ENCODE measurements around the gene COX6B2.

The COX6B2 gene

GRCh38 chr19:55390461-55390880, 36.0 kb upstream of the COX6B2 start:
- peaks cover 31% of the 10 kb centered on the region for H3K4me1 ChIP-seq (ENCODE audit: control insufficient read depth, insufficient read depth, low read length, poor library complexity, severe bottlenecking)
- H3K27me3 ChIP-seq (replicated peaks; ENCODE audit: control insufficient read depth, insufficient read depth, low read length, poor library complexity, severe bottlenecking): no peaks in the 10 kb centered on the region
- no peak for DNase-seq
- H3K4me3 ChIP-seq (ENCODE audit: insufficient read depth, low read depth, low read length, poor library complexity, severe bottlenecking): no peak overlapping the region
- peaks cover 47% of the 10 kb centered on the region for H3K36me3 ChIP-seq (ENCODE audit: control insufficient read depth, insufficient read depth, low read length)
- H3K9me3 ChIP-seq (ENCODE audit: control insufficient read depth, low read length): no peaks in the 10 kb centered on the region
- H3K27ac ChIP-seq (ENCODE audit: insufficient read depth, low read length, poor library complexity, severe bottlenecking): no peak overlapping the region

- Histone ChIP-seq H3K27ac (ENCODE audit: insufficient read depth, low read length, poor library complexity, severe bottlenecking) (no peak overlapping the region), H3K9me3 (ENCODE audit: control insufficient read depth, low read length) (no peaks in the 10 kb centered on the region), H3K27me3 (replicated peaks; ENCODE audit: control insufficient read depth, insufficient read depth, low read length, poor library complexity, severe bottlenecking) (no peaks in the 10 kb centered on the region), H3K36me3 (ENCODE audit: control insufficient read depth, insufficient read depth, low read length) (peaks cover 47% of the 10 kb centered on the region), H3K4me1 (ENCODE audit: control insufficient read depth, insufficient read depth, low read length, poor library complexity, severe bottlenecking) (peaks cover 36% of the 10 kb centered on the region), H3K4me3 (ENCODE audit: insufficient read depth, low read depth, low read length, poor library complexity, severe bottlenecking) (no peak overlapping the region)
- DNase-seq: no peak
Observed at GRCh38 chr19:55389386-55390317, 35.1 kb upstream of the COX6B2 start.

GRCh38 chr19:55387736-55388497, 33.4 kb upstream of the COX6B2 start:
- H3K27me3 ChIP-seq (replicated peaks; ENCODE audit: control insufficient read depth, insufficient read depth, low read length, poor library complexity, severe bottlenecking): no peaks in the 10 kb centered on the region
- no peak for DNase-seq
- peaks cover 47% of the 10 kb centered on the region for H3K4me1 ChIP-seq (ENCODE audit: control insufficient read depth, insufficient read depth, low read length, poor library complexity, severe bottlenecking)
- peak overlapping the region; percentile 91 for H3K27ac ChIP-seq (ENCODE audit: insufficient read depth, low read length, poor library complexity, severe bottlenecking)
- H3K9me3 ChIP-seq (ENCODE audit: control insufficient read depth, low read length): no peaks in the 10 kb centered on the region
- H3K36me3 ChIP-seq (ENCODE audit: control insufficient read depth, insufficient read depth, low read length): peaks cover 47% of the 10 kb centered on the region
- H3K4me3 ChIP-seq (ENCODE audit: insufficient read depth, low read depth, low read length, poor library complexity, severe bottlenecking): no peak overlapping the region

- H3K27ac ChIP-seq (ENCODE audit: insufficient read depth, low read length, poor library complexity, severe bottlenecking): peak overlapping the region; percentile 91
- no peaks in the 10 kb centered on the region for H3K9me3 ChIP-seq (ENCODE audit: control insufficient read depth, low read length)
- H3K4me1 ChIP-seq (ENCODE audit: control insufficient read depth, insufficient read depth, low read length, poor library complexity, severe bottlenecking): peaks cover 50% of the 10 kb centered on the region
- DNase-seq: peak in 2 of 3 donors; percentile 9 to 29
- H3K4me3 ChIP-seq (ENCODE audit: insufficient read depth, low read depth, low read length, poor library complexity, severe bottlenecking): peak overlapping the region; percentile 79
- H3K36me3 ChIP-seq (ENCODE audit: control insufficient read depth, insufficient read depth, low read length): peaks cover 46% of the 10 kb centered on the region
- H3K27me3 ChIP-seq (replicated peaks; ENCODE audit: control insufficient read depth, insufficient read depth, low read length, poor library complexity, severe bottlenecking): no peaks in the 10 kb centered on the region
Observed at GRCh38 chr19:55386493-55386971, 32.0 kb upstream of the COX6B2 start.

- no peaks in the 10 kb centered on the region for H3K27me3 ChIP-seq (replicated peaks; ENCODE audit: control insufficient read depth, insufficient read depth, low read length, poor library complexity, severe bottlenecking)
Observed at GRCh38 chr19:55385724-55386492, 31.4 kb upstream of the COX6B2 start, which contains the start of gene RPL28. TSS of gene RPL28 (plus strand) at chr19:55385932. CDS start at chr19:55386358, 426 bp downstream.

GRCh38 chr19:55384920-55385723, 30.6 kb upstream of the COX6B2 start:
- H3K36me3 ChIP-seq (ENCODE audit: control insufficient read depth, insufficient read depth, low read length): peaks cover 34% of the 10 kb centered on the region
- H3K27ac ChIP-seq (ENCODE audit: insufficient read depth, low read length, poor library complexity, severe bottlenecking): peak overlapping the region; percentile 91
- peak overlapping the region; percentile 79 for H3K4me3 ChIP-seq (ENCODE audit: insufficient read depth, low read depth, low read length, poor library complexity, severe bottlenecking)
- peaks cover 50% of the 10 kb centered on the region for H3K4me1 ChIP-seq (ENCODE audit: control insufficient read depth, insufficient read depth, low read length, poor library complexity, severe bottlenecking)
- no peaks in the 10 kb centered on the region for H3K27me3 ChIP-seq (replicated peaks; ENCODE audit: control insufficient read depth, insufficient read depth, low read length, poor library complexity, severe bottlenecking)
- H3K9me3 ChIP-seq (ENCODE audit: control insufficient read depth, low read length): no peaks in the 10 kb centered on the region
- peak; percentile 76 to 95 (median 92) for DNase-seq

More at GRCh38 chr19:55385724-55386492, 31.4 kb upstream of the COX6B2 start, which contains the start of gene RPL28:
- H3K27ac ChIP-seq (ENCODE audit: insufficient read depth, low read length, poor library complexity, severe bottlenecking): peak within 1 kb of the TSS; percentile 91
- H3K4me1 ChIP-seq (ENCODE audit: control insufficient read depth, insufficient read depth, low read length, poor library complexity, severe bottlenecking): peaks cover 50% of the 10 kb centered on the region
- no peaks in the 10 kb centered on the region for H3K9me3 ChIP-seq (ENCODE audit: control insufficient read depth, low read length)
- peak; percentile 96 to 99 (median 97) for DNase-seq
- peak within 1 kb of the TSS; percentile 79 for H3K4me3 ChIP-seq (ENCODE audit: insufficient read depth, low read depth, low read length, poor library complexity, severe bottlenecking)
- peaks cover 42% of the 10 kb centered on the region for H3K36me3 ChIP-seq (ENCODE audit: control insufficient read depth, insufficient read depth, low read length)

- peaks cover 47% of the 10 kb centered on the region for H3K4me1 ChIP-seq (ENCODE audit: control insufficient read depth, insufficient read depth, low read length, poor library complexity, severe bottlenecking)
Observed at GRCh38 chr19:55384131-55384919, 29.8 kb upstream of the COX6B2 start, which contains the start of gene TMEM238. TSS of gene TMEM238 (minus strand) at chr19:55384292. CDS start at chr19:55384259, 33 bp downstream.

GRCh38 chr19:55383279-55384130, 29.0 kb upstream of the COX6B2 start:
- no peaks in the 10 kb centered on the region for H3K27me3 ChIP-seq (replicated peaks; ENCODE audit: control insufficient read depth, insufficient read depth, low read length, poor library complexity, severe bottlenecking)
- H3K4me1 ChIP-seq (ENCODE audit: control insufficient read depth, insufficient read depth, low read length, poor library complexity, severe bottlenecking): peaks cover 43% of the 10 kb centered on the region
- peak in 2 of 3 donors; percentile 13 to 21 for DNase-seq
- peak overlapping the region; percentile 27 for H3K4me3 ChIP-seq (ENCODE audit: insufficient read depth, low read depth, low read length, poor library complexity, severe bottlenecking)
- peak overlapping the region; percentile 12 for H3K27ac ChIP-seq (ENCODE audit: insufficient read depth, low read length, poor library complexity, severe bottlenecking)
- H3K36me3 ChIP-seq (ENCODE audit: control insufficient read depth, insufficient read depth, low read length): peaks cover 18% of the 10 kb centered on the region
- no peaks in the 10 kb centered on the region for H3K9me3 ChIP-seq (ENCODE audit: control insufficient read depth, low read length)

More at GRCh38 chr19:55384131-55384919, 29.8 kb upstream of the COX6B2 start, which contains the start of gene TMEM238:
- H3K36me3 ChIP-seq (ENCODE audit: control insufficient read depth, insufficient read depth, low read length): peaks cover 26% of the 10 kb centered on the region
- H3K4me3 ChIP-seq (ENCODE audit: insufficient read depth, low read depth, low read length, poor library complexity, severe bottlenecking): peak within 1 kb of the TSS; percentile 79
- DNase-seq: peak in 2 of 3 donors; percentile 20 to 25
- no peaks in the 10 kb centered on the region for H3K9me3 ChIP-seq (ENCODE audit: control insufficient read depth, low read length)
- H3K27me3 ChIP-seq (replicated peaks; ENCODE audit: control insufficient read depth, insufficient read depth, low read length, poor library complexity, severe bottlenecking): no peaks in the 10 kb centered on the region
- H3K27ac ChIP-seq (ENCODE audit: insufficient read depth, low read length, poor library complexity, severe bottlenecking): peak within 1 kb of the TSS; percentile 91
